Hepatocyte (in vitro differentiated cells): ENCODE measurements around the gene PAMR1. TPM values are rescaled to one million over a fixed set of nuclear protein-coding genes. Genes with fewer than 3 reads are reported as not detected.

Experiments used
- DNase-seq: peaks from one replicate; pipeline ENCODE4 v3.0.0-alpha.2; 2016; ENCODE audit warnings: low spot score
- H2AFZ ChIP-seq: fragments of 200-600 bp; sonication (generic); 2 replicates; pipeline ENCODE4 v1.6.0; 2016; ENCODE audit warnings: antibody characterized with exemption, mild to moderate bottlenecking
- H3K27ac ChIP-seq: fragments of 200-600 bp; sonication (generic); 2 replicates; pipeline ENCODE4 v1.5.1; 2016; ENCODE audit warnings: mild to moderate bottlenecking
- H3K27me3 ChIP-seq: fragments of 200-600 bp; sonication (generic); 2 replicates; pipeline ENCODE4 v1.6.1; 2016
- H3K36me3 ChIP-seq: fragments of 200-600 bp; sonication (generic); replicated peaks from 2 replicates; pipeline ENCODE4 v1.5.1; 2016; ENCODE audit warnings: low read depth; ENCODE audit not compliant: insufficient read depth
- H3K4me1 ChIP-seq: fragments of 200-600 bp; sonication (generic); 2 replicates; pipeline ENCODE4 v1.5.1; 2016; ENCODE audit warnings: mild to moderate bottlenecking, moderate library complexity; ENCODE audit not compliant: insufficient read depth
- H3K4me2 ChIP-seq: fragments of 200-600 bp; sonication (generic); 2 replicates; pipeline ENCODE4 v1.6.0; 2016
- H3K4me3 ChIP-seq: fragments of 200-600 bp; sonication (generic); 2 replicates; pipeline ENCODE4 v1.5.1; 2016; ENCODE audit warnings: mild to moderate bottlenecking
- H3K79me2 ChIP-seq: fragments of 200-600 bp; sonication (generic); 2 replicates; pipeline ENCODE4 v1.6.0; 2017; ENCODE audit warnings: mild to moderate bottlenecking
- H3K9me2 ChIP-seq: fragments of 200-600 bp; sonication (generic); replicated peaks from 2 replicates; pipeline ENCODE4 v1.6.0; 2017; ENCODE audit warnings: mild to moderate bottlenecking; ENCODE audit not compliant: insufficient read depth
- H3K9me3 ChIP-seq: fragments of 200-600 bp; sonication (generic); 2 replicates; pipeline ENCODE4 v1.5.1; 2016; ENCODE audit warnings: low read depth, mild to moderate bottlenecking
- H4K20me1 ChIP-seq: fragments of 200-600 bp; sonication (generic); 2 replicates; pipeline ENCODE4 v1.6.0; 2016; ENCODE audit warnings: mild to moderate bottlenecking; ENCODE audit not compliant: insufficient read depth, poor library complexity, severe bottlenecking
- CTCF ChIP-seq: fragments of 200-600 bp; sonication (generic); IDR thresholded peaks from 2 replicates; pipeline ENCODE4 v1.5.1; 2016; ENCODE audit warnings: antibody characterized with exemption, mild to moderate bottlenecking; ENCODE audit not compliant: poor library complexity
- EZH2 ChIP-seq: fragments of 200-600 bp; sonication (generic); IDR thresholded peaks from 2 replicates; pipeline ENCODE4 v1.6.1; 2016; ENCODE audit warnings: antibody characterized with exemption, mild to moderate bottlenecking, borderline replicate concordance
- EZH2phosphoT487 ChIP-seq: fragments of 200-600 bp; sonication (generic); IDR thresholded peaks from one replicate; pipeline ENCODE4 v1.6.1; 2018; ENCODE audit warnings: antibody characterized with exemption, mild to moderate bottlenecking, low read depth, moderate library complexity; ENCODE audit not compliant: unreplicated experiment, severe bottlenecking
- WGBS: methylation state at CpG from one replicate; pipeline ENCODE4 v1.1.6; 2016; ENCODE audit warnings: low lambda C conversion rate; ENCODE audit errors: missing lambda C conversion rate; 5-methylcytosine and 5-hydroxymethylcytosine counted together
- polyA plus RNA-seq: library from polyadenylated mRNA; unstranded; fragments of >200 nt; fragmentation: Nextera tagmentation; extraction: Ambion mirVana; gene quantifications from 2 replicates; pipeline ENCODE4 v1.2.1, GENCODE V29; 2016
- total RNA-seq: library from RNA; depleted of rRNA; stranded (reverse); fragments of >200 nt; gene quantifications from 2 replicates; pipeline ENCODE4 v1.2.3, GENCODE V29; 2014

Gene PAMR1
- total and polyA plus RNA-seq, 2 experiments from 2014 or later: 26.3 to 31.1 TPM

GRCh38 chr11:35393098-35393497 lies 132.3 kb downstream of the PAMR1 start:
- no peak overlapping the region for H3K4me3 ChIP-seq
- no peaks in the 10 kb centered on the region for H3K4me1 ChIP-seq
- no peaks in the 10 kb centered on the region for H3K9me2 ChIP-seq
- no peak overlapping the region for H3K27ac ChIP-seq
- H3K9me3 ChIP-seq: no peaks in the 10 kb centered on the region
- 56% methylated on average over 4 of the region's 4 CpGs for WGBS
- H3K79me2 ChIP-seq: no peaks in the 10 kb centered on the region
- H3K27me3 ChIP-seq: no peaks in the 10 kb centered on the region
- DNase-seq: no peak
- H3K36me3 ChIP-seq: no peaks in the 10 kb centered on the region
- TF ChIP-seq EZH2 (no peak), CTCF (no peak), EZH2phosphoT487 (no peak)
- no peak overlapping the region for H3K4me2 ChIP-seq
- no peak overlapping the region for H2AFZ ChIP-seq
- no peaks in the 10 kb centered on the region for H4K20me1 ChIP-seq

- Histone ChIP-seq H3K27ac (no peak overlapping the region), H3K4me1 (no peaks in the 10 kb centered on the region), H3K4me3 (no peak overlapping the region), H3K4me2 (peak overlapping the region; percentile 38), H3K79me2 (no peaks in the 10 kb centered on the region), H3K36me3 (no peaks in the 10 kb centered on the region), H3K27me3 (no peaks in the 10 kb centered on the region), H4K20me1 (no peaks in the 10 kb centered on the region), H2AFZ (no peak overlapping the region), H3K9me2 (no peaks in the 10 kb centered on the region), H3K9me3 (no peaks in the 10 kb centered on the region)
- WGBS: 29% methylated on average over 13 of the region's 13 CpGs
- DNase-seq: peak; percentile 89
- TF ChIP-seq CTCF (peak; percentile 98), EZH2 (no peak), EZH2phosphoT487 (no peak)
These were observed 133.3 kb downstream of the PAMR1 start for GRCh38 chr11:35391922-35392688.

GRCh38 chr11:35390737-35391682 lies 134.4 kb downstream of the PAMR1 start:
- Histone ChIP-seq H3K4me3 (no peak overlapping the region), H3K36me3 (no peaks in the 10 kb centered on the region), H3K9me2 (no peaks in the 10 kb centered on the region), H3K4me2 (no peak overlapping the region), H2AFZ (no peak overlapping the region), H3K79me2 (no peaks in the 10 kb centered on the region), H3K27me3 (no peaks in the 10 kb centered on the region), H3K27ac (no peak overlapping the region), H4K20me1 (no peaks in the 10 kb centered on the region), H3K9me3 (no peaks in the 10 kb centered on the region), H3K4me1 (no peaks in the 10 kb centered on the region)
- peak; percentile 72 for DNase-seq
- WGBS: 80% methylated on average over 13 of the region's 13 CpGs
- TF ChIP-seq EZH2phosphoT487 (no peak), EZH2 (no peak), CTCF (no peak)
